ENCODE results near the gene KYNU. TPM values are rescaled to one million over a fixed set of nuclear protein-coding genes. Genes with fewer than 3 reads are reported as not detected.

KYNU gene
- total RNA-seq, 1 experiment from 2014 or later = 55.7 TPM

DNA sequence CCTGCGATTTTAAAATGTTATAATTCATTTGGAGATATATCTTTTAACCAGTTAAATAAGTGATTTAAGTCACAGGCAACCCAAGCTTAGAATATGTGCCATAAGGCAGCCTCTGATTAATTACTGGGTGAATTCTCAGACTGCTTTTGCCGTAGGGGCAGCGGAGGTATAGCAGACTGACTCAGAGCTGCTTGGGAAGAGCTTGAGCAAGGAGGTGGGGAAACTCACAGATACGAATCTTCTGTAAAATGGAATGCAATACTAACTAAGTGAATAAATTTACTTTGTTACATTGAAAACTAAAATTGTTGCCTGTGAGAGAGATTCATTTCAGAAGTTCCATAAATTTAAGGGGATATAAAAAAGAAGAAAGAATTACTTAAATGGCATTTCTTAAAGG is 115.4 kb downstream of the KYNU start:
- no peak overlapping the region for H2AFZ ChIP-seq
- no peaks in the 10 kb centered on the region for H4K20me1 ChIP-seq (ENCODE audit: insufficient read depth)
- H3K4me3 ChIP-seq = no peak overlapping the region
- H3K79me2 ChIP-seq (ENCODE audit: low read depth) = no peaks in the 10 kb centered on the region
- no peaks in the 10 kb centered on the region for H3K27me3 ChIP-seq (ENCODE audit: insufficient read depth, low read depth)
- no peak overlapping the region for H3K4me2 ChIP-seq
- no peak for DNase-seq
- ChIA-PET CTCF (no interaction called here), POLR2A (ENCODE audit: unreplicated experiment) (no interaction called here)
- intact Hi-C loops (cut with micrococcal nuclease; ENCODE audit: unreplicated experiment) = no loop called here
- H3K9me3 ChIP-seq (ENCODE audit: insufficient read depth, low read depth) = no peaks in the 10 kb centered on the region
- TF ChIP-seq EZH2 (IDR thresholded peaks at IDR 0.05; ENCODE audit: low read depth) = no peak
- TF ChIP-seq, protein P1, sequence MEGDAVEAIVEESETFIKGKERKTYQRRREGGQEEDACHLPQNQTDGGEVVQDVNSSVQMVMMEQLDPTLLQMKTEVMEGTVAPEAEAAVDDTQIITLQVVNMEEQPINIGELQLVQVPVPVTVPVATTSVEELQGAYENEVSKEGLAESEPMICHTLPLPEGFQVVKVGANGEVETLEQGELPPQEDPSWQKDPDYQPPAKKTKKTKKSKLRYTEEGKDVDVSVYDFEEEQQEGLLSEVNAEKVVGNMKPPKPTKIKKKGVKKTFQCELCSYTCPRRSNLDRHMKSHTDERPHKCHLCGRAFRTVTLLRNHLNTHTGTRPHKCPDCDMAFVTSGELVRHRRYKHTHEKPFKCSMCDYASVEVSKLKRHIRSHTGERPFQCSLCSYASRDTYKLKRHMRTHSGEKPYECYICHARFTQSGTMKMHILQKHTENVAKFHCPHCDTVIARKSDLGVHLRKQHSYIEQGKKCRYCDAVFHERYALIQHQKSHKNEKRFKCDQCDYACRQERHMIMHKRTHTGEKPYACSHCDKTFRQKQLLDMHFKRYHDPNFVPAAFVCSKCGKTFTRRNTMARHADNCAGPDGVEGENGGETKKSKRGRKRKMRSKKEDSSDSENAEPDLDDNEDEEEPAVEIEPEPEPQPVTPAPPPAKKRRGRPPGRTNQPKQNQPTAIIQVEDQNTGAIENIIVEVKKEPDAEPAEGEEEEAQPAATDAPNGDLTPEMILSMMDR (conservative IDR thresholded peaks at IDR 0.05) = no peak
- H3K27ac ChIP-seq = no peak overlapping the region
- peaks cover 11% of the 10 kb centered on the region for H3K4me1 ChIP-seq (replicated peaks; ENCODE audit: insufficient read depth)
- H3K9me2 ChIP-seq (ENCODE audit: insufficient read depth) = no peaks in the 10 kb centered on the region
- H3K36me3 ChIP-seq (ENCODE audit: low read depth) = no peaks in the 10 kb centered on the region
- no peaks in the 10 kb centered on the region for H3F3A ChIP-seq (ENCODE audit: insufficient read depth, low read depth)
- BruUV-seq (replicated peaks) = no TSS peak

DNA sequence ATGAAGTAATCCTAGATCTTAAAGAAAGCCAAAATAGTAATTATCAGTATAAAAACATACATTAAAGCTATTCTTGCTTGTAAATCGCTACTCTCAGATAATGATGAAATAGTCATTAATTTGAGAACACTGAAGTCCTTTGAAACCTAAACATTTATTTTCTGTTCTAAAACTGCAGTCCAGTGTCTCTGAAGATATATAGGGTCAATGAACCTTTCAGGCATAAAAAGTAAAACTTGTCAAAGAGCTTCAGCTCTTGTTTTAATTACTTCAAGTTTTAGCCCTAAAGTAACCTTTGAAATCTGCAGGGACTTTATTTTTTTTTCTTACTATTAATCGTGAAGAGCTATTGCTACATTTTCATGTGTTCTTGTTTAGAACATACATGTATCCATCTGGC is 116.3 kb downstream of the KYNU start:
- POLR2A ChIA-PET (ENCODE audit: unreplicated experiment) = no interaction called here
- Histone ChIP-seq H3K9me2 (ENCODE audit: insufficient read depth) (no peaks in the 10 kb centered on the region), H2AFZ (no peak overlapping the region), H4K20me1 (ENCODE audit: insufficient read depth) (no peaks in the 10 kb centered on the region), H3K27ac (no peak overlapping the region), H3K36me3 (ENCODE audit: low read depth) (no peaks in the 10 kb centered on the region), H3K4me1 (replicated peaks; ENCODE audit: insufficient read depth) (peaks cover 11% of the 10 kb centered on the region), H3K4me3 (no peak overlapping the region), H3K9me3 (ENCODE audit: insufficient read depth, low read depth) (no peaks in the 10 kb centered on the region), H3K27me3 (ENCODE audit: insufficient read depth, low read depth) (no peaks in the 10 kb centered on the region), H3K4me2 (no peak overlapping the region), H3K79me2 (ENCODE audit: low read depth) (no peaks in the 10 kb centered on the region), H3F3A (ENCODE audit: insufficient read depth, low read depth) (no peaks in the 10 kb centered on the region)
- BruUV-seq (replicated peaks) = no TSS peak
- CTCF ChIA-PET = interaction anchor here (0.9 kb wide), 1 partner anchor 391 kb away, joined by 3 read pairs; no protein-coding TSS in a partner anchor
- intact Hi-C loops (cut with micrococcal nuclease; ENCODE audit: unreplicated experiment) = no loop called here
- TF ChIP-seq, protein P1 (conservative IDR thresholded peaks at IDR 0.05) = no peak
- TF ChIP-seq EZH2 (IDR thresholded peaks at IDR 0.05; ENCODE audit: low read depth) = no peak
- DNase-seq = no peak

DNA sequence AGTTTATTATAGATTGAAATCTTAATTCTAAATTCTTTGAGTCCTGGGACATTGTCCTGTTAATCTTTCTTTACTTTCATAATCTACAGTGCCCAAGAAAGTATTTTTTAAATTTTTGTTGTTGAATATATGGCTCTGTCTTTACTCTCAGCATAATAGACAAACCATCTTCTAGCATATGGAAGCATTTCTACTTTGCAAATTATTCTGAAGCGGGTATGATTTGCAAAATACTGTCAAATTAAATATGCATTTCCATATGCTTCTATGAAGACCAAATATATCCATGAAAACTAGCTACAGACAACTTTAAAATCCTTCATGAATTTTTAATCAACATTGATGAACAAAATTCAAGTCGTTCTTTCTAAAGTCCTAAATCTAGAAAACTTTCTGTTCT is 117.2 kb downstream of the KYNU start:
- DNase-seq = no peak
- Histone ChIP-seq H3K27ac (no peak overlapping the region), H2AFZ (no peak overlapping the region), H3K9me3 (ENCODE audit: insufficient read depth, low read depth) (no peaks in the 10 kb centered on the region), H3K36me3 (ENCODE audit: low read depth) (no peaks in the 10 kb centered on the region), H3K4me1 (replicated peaks; ENCODE audit: insufficient read depth) (peaks cover 11% of the 10 kb centered on the region), H3K79me2 (ENCODE audit: low read depth) (no peaks in the 10 kb centered on the region), H3F3A (ENCODE audit: insufficient read depth, low read depth) (no peaks in the 10 kb centered on the region), H4K20me1 (ENCODE audit: insufficient read depth) (no peaks in the 10 kb centered on the region), H3K4me3 (no peak overlapping the region), H3K9me2 (ENCODE audit: insufficient read depth) (no peaks in the 10 kb centered on the region), H3K4me2 (no peak overlapping the region), H3K27me3 (ENCODE audit: insufficient read depth, low read depth) (no peaks in the 10 kb centered on the region)
- CTCF ChIA-PET = no interaction called here
- POLR2A ChIA-PET (ENCODE audit: unreplicated experiment) = interaction anchor here (0.6 kb wide), 1 partner anchor 300 kb away, joined by 3 read pairs; no protein-coding TSS in a partner anchor
- BruUV-seq (replicated peaks) = no TSS peak
- no peak for TF ChIP-seq EZH2 (IDR thresholded peaks at IDR 0.05; ENCODE audit: low read depth)
- TF ChIP-seq, protein P1 (conservative IDR thresholded peaks at IDR 0.05) = no peak
- intact Hi-C loops (cut with micrococcal nuclease; ENCODE audit: unreplicated experiment) = no loop called here

Data from PC-9 (cell line).